Activated B cell treated with CpG ODN at 0.5 μM for 24 hours (primary cell): ENCODE results near the gene NPIPA8. TPM values are rescaled to one million over a fixed set of nuclear protein-coding genes. Genes with fewer than 3 reads are reported as not detected.
"Not testable (repeated sequence)": the region's sequence is repeated elsewhere in the genome, so short reads cannot be mapped to it uniquely, and the experiment has no call there.

Source experiments
- ATAC-seq: fragments of 200-7000 bp; cut with Tn5 transposase; one replicate; pipeline ENCODE4 v1.10.0; 2021; ENCODE audit warnings: low read depth, mild to moderate bottlenecking, moderate library complexity
- CTCF ChIA-PET: fragments of 350-600 bp; sonication (Branson Sonifier 250); formaldehyde crosslinking; loops from one replicate; lab custom pipeline; 2021; ENCODE audit warnings: antibody characterized with exemption; lab: Charles Lee
- POLR2A ChIA-PET: fragments of 350-600 bp; sonication (Branson Sonifier 250); formaldehyde crosslinking; loops from one replicate; lab custom pipeline; 2021; ENCODE audit warnings: antibody characterized with exemption; lab: Charles Lee
- DNase-seq: peaks from one replicate; pipeline ENCODE4 v3.0.0; 2022
- H3K27ac Mint-ChIP-seq: one replicate; pipeline ENCODE4 v1.8.0; 2020; ENCODE audit warnings: mixed read lengths
- H3K27me3 Mint-ChIP-seq: one replicate; pipeline ENCODE4 v1.8.0; 2021; ENCODE audit warnings: mixed read lengths
- H3K36me3 Mint-ChIP-seq: one replicate; pipeline ENCODE4 v1.8.0; 2021; ENCODE audit warnings: low read depth, mixed read lengths
- H3K4me1 Mint-ChIP-seq: one replicate; pipeline ENCODE4 v1.8.0; 2021; ENCODE audit warnings: mixed read lengths
- H3K4me3 Mint-ChIP-seq: one replicate; pipeline ENCODE4 v1.8.0; 2020; ENCODE audit warnings: mild to moderate bottlenecking, mixed read lengths
- H3K9me3 Mint-ChIP-seq: one replicate; pipeline ENCODE4 v1.8.0; 2020; ENCODE audit warnings: mixed read lengths
- intact Hi-C: fragments of 100-400 bp; cut with micrococcal nuclease; formaldehyde crosslinking; loops from one replicate; pipeline ENCODE4 v1.15.1; 2024
- total RNA-seq: library from RNA; stranded (reverse); gene quantifications from 2 replicates; pipeline ENCODE4 v1.2.3, GENCODE V29; 2022

The NPIPA8 gene
- total RNA-seq = 0.51 and 0.78 TPM in 2 replicates

DNA sequence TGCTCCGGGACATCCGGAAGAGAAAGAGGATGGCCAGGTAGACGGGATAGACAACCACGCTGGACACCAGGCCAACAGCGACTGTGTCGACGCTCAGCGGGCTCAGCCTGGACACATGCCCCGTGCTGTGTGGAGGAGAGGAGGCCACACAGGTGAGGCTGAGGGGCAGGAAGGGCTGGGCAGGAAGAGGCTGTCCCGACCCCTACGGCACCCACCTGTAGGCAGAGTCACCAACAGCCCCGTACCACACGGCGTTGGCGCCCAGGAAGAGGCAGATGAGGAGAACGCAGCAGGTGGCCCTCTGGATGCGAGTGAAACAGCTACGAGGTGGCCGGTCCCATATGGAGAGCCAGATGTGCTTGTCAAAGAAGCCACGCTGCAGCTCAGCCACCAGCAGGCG, at the start of gene NPIPA8:
TSS of gene NPIPA8 (minus strand) at position 101 of the 400 bp plus-strand sequence. CDS start 4,074 bp downstream, outside the sequence.
- DNase-seq, POLR2A ChIA-PET, ATAC-seq, H3K36me3 Mint-ChIP-seq, intact Hi-C loops, H3K9me3 Mint-ChIP-seq, CTCF ChIA-PET, H3K4me1 Mint-ChIP-seq, H3K27ac Mint-ChIP-seq, H3K27me3 Mint-ChIP-seq, H3K4me3 Mint-ChIP-seq: not testable (repeated sequence)

DNA sequence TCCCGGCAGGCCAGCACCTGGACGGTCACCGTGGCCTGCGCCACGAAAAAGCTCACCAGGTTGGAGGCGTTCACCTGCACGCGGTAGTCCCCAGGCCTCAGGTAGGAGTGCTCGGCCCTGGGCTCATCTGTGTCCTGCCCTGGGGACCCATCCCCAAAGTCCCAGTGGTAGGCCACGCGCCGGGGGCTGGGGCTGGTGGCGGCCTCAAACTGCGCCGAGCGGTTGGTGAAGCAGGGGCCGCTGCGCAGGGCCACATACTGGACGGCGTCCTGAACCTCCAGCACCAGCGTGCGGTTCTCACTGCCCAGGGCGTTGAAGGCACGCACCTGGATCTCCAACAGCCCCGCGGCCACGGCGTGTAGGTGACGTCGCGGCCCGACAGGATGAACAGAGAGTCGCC, 48.7 kb upstream of the NPIPA8 start:
- DNase-seq, H3K27ac Mint-ChIP-seq, H3K36me3 Mint-ChIP-seq, POLR2A ChIA-PET, H3K27me3 Mint-ChIP-seq, H3K4me1 Mint-ChIP-seq, CTCF ChIA-PET, H3K4me3 Mint-ChIP-seq, H3K9me3 Mint-ChIP-seq, intact Hi-C loops, ATAC-seq: not testable (repeated sequence)

DNA sequence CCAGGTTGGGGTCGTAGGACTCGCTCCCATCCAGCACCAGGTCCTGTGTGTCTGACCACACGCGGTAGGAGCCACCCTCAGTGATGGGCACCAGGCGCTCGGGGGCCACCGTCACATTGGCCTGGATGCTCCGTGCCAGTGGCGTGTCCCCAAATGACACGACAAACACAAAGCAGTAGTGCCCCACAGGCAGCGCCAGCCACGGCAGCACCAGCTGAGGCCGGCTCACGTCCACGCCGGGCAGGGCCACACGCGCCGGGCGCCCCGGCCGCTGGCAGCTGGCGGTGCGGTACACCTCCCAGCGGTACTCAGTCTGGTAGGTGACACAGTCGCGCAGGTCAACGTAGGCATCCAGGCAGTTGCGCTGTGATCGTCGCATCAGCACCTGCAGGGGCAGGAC, 48.3 kb upstream of the NPIPA8 start:
- CTCF ChIA-PET = not testable (repeated sequence)

DNA sequence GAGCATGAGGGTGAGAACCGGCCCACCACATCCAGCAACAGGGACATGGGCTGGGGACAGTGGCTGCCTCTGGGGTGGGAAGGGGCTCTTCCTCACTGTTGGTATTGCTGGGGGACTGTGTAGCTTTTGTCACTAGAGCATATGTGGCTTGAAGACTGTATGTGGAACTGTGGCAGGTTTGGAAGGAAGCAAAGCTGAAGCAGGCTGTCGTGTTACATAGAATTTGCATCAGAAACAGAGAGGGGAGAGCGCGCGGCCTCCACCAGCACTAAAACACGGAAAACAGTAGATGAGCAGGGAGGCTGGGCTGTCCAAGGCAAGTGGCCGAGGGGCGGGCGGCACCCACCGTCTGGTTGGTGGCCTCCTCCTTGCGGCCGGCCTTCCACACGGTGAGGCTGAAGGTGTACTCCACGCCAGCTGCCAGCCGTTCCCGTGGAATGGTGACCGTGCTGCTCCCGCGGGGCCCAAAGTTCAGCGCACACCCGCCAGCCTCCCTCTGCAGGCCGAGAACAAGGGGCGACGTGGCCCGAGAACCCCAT, 47.6 kb upstream of the NPIPA8 start:
- CTCF ChIA-PET, H3K36me3 Mint-ChIP-seq, H3K4me1 Mint-ChIP-seq, intact Hi-C loops, DNase-seq, H3K4me3 Mint-ChIP-seq, ATAC-seq, H3K27me3 Mint-ChIP-seq, H3K27ac Mint-ChIP-seq, H3K9me3 Mint-ChIP-seq, POLR2A ChIA-PET: not testable (repeated sequence)

More for the DNA sequence above, 48.3 kb upstream of the NPIPA8 start:
- H3K9me3 Mint-ChIP-seq, H3K27ac Mint-ChIP-seq, intact Hi-C loops, POLR2A ChIA-PET, H3K27me3 Mint-ChIP-seq, H3K4me1 Mint-ChIP-seq, DNase-seq, ATAC-seq, H3K36me3 Mint-ChIP-seq, H3K4me3 Mint-ChIP-seq: not testable (repeated sequence)

DNA sequence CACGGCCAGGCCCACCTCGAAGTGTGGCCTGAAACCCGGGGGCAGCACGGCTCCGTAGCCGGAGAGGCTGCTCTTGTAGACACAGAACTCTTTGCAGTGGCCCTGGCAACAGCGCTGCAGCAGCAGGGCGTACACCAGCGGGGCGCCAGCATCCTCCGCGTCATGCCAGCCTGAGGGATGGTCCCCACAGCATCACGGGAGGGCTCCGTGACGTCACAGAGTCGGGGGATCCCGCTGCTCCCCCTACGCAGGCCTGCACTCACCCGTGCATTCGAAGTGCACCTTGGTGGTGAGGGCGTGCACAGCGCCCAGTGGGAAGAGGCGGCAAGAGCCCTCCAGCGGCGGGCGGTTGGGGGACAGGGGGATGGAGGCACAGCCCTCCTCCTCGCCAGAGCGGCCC, 46.2 kb upstream of the NPIPA8 start:
- H3K36me3 Mint-ChIP-seq, CTCF ChIA-PET, H3K4me3 Mint-ChIP-seq, H3K9me3 Mint-ChIP-seq, intact Hi-C loops, DNase-seq, H3K4me1 Mint-ChIP-seq, H3K27me3 Mint-ChIP-seq, ATAC-seq, H3K27ac Mint-ChIP-seq, POLR2A ChIA-PET: not testable (repeated sequence)

DNA sequence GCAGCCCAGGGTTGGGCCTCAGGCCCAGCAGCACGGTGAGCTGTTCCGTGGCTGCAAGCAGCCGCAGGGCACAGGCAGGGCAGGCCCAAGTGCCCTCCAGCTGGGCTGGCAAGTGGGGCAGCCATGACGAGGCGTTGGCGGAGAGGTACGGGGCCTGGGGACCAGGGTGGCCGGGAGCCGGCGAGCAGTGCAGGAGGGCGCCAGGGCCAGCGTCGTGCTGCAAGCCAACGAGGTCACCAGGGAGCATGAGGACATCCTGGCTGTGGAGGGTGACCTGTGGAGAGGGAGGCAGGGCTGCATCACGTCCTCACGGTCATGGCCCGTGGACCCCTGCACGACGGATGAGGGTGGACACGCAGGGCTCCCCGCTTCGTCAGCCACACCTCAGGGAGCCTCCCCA, 11.2 kb upstream of the NPIPA8 start:
- H3K36me3 Mint-ChIP-seq, CTCF ChIA-PET, POLR2A ChIA-PET, ATAC-seq, H3K27me3 Mint-ChIP-seq, H3K9me3 Mint-ChIP-seq, H3K4me1 Mint-ChIP-seq, DNase-seq, H3K27ac Mint-ChIP-seq, intact Hi-C loops, H3K4me3 Mint-ChIP-seq: not testable (repeated sequence)

DNA sequence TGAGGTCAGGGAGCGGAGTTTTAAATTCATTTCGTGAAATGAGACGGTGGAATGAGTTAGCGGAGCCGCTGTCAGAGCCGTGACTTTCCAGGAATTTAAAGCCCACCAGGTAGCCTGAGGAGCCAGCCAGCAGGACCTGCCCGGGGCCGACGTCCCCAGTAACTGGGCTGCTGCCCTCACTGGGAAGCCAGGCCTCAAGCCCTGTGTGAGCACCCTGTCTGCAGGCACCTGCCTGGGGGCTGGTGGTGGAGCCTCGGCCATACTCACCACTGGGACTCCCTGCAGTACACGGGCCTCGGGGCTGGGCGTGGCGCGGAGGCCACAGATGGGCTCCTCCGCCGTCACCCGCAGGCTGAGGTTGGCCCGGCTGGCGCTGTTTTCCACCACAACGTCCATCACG, 10.5 kb upstream of the NPIPA8 start:
- ATAC-seq, H3K27me3 Mint-ChIP-seq, intact Hi-C loops, DNase-seq, H3K4me1 Mint-ChIP-seq, H3K27ac Mint-ChIP-seq, CTCF ChIA-PET, H3K36me3 Mint-ChIP-seq, POLR2A ChIA-PET, H3K9me3 Mint-ChIP-seq, H3K4me3 Mint-ChIP-seq: not testable (repeated sequence)

DNA sequence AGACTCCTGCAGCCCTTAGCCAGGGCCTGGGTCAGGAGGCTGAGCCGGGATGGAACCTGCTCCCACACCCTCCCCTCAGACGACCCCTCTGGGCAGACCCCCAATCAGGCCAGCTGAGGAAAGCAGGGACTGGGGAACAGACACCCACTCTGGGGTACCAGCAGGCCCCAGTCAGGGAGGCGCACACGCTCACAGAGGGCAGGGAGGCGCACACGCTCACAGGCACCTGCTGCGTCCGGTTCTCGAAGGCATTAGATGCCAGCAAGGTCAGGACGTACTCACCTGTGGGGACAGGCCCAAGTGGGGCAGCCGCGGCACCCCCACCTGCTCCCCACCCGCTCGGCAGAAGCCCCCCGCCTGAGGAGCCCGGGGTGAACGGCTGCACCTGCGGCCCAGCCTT, 8.1 kb upstream of the NPIPA8 start:
- H3K27ac Mint-ChIP-seq = not testable (repeated sequence)

DNA sequence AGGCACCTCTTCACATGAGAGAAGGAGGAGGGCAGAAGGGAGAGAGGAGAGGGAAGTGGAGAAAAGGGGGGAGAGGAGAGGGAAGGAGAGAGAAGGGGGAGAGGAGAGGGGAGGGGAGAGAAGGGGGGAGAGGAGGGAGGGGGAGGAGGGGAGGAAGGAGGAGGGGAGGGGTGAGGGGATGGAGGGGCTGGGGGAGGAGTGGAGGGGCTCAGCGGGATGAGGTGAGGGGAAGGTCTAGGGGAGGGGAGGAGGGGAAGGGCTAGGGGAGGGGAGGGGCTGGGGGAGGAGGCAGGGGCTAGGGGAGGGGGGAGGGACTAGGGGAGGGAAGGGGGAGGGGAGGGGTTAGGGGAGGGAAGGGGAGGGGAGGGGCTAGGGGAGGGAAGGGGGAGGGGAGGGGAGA, 5.5 kb upstream of the NPIPA8 start:
- H3K27me3 Mint-ChIP-seq, intact Hi-C loops, H3K27ac Mint-ChIP-seq, H3K36me3 Mint-ChIP-seq, ATAC-seq, H3K4me3 Mint-ChIP-seq, H3K4me1 Mint-ChIP-seq, CTCF ChIA-PET, DNase-seq, H3K9me3 Mint-ChIP-seq, POLR2A ChIA-PET: not testable (repeated sequence)

More for the DNA sequence above, 8.1 kb upstream of the NPIPA8 start:
- H3K4me3 Mint-ChIP-seq, ATAC-seq, intact Hi-C loops, CTCF ChIA-PET, POLR2A ChIA-PET, H3K9me3 Mint-ChIP-seq, H3K36me3 Mint-ChIP-seq, DNase-seq, H3K4me1 Mint-ChIP-seq, H3K27me3 Mint-ChIP-seq: not testable (repeated sequence)

DNA sequence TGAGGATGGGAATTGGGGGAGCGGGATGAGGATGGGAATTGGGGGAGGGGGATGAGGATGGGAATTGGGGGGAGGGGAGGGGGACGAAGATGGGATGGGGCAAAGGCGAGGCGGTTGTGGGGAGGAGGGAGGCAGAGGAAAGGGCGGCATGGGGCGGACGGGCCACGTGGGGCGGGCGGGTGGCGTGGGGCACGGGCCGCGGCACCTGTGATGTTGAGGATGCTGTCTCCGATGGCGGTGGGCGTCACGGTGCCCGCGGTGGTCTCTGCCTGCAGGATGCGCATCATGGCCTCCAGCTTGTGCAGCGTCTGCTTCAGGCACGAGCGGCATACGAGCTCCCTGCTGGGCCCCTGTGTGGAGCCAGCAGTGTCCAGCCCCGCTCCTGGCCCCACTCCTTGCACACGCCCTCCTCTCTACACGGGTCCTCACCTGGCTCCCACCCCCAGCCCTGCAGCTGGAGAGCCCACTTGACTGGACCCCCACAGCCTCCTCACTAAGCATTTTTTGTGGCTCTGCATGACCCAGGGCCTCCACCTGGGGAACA, 5.0 kb upstream of the NPIPA8 start:
- CTCF ChIA-PET, H3K36me3 Mint-ChIP-seq, H3K4me3 Mint-ChIP-seq, H3K4me1 Mint-ChIP-seq, POLR2A ChIA-PET, ATAC-seq, DNase-seq, H3K27ac Mint-ChIP-seq, intact Hi-C loops, H3K27me3 Mint-ChIP-seq, H3K9me3 Mint-ChIP-seq: not testable (repeated sequence)

DNA sequence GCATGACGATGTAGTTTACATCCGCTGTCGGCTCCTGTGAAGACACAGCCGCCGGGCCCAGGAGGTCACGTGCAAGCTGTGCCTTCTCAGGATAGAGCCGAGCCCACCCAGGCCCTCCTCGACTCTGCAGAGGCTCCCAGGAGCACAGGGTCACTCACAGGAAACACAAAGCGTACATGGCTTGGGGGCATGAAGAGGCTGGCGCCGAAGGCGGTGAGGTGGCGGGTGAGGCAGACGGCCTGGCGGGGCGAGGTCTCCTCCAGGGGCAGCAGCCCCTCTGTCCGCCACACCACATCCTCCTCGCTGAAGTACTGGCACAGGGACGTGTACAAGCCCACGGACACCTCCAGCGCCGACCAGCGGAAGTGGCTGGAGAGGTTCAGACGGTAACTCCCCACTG, 2.7 kb upstream of the NPIPA8 start:
- ATAC-seq, H3K4me3 Mint-ChIP-seq, DNase-seq, H3K36me3 Mint-ChIP-seq, POLR2A ChIA-PET, H3K27me3 Mint-ChIP-seq, H3K27ac Mint-ChIP-seq, H3K9me3 Mint-ChIP-seq, H3K4me1 Mint-ChIP-seq, CTCF ChIA-PET, intact Hi-C loops: not testable (repeated sequence)

DNA sequence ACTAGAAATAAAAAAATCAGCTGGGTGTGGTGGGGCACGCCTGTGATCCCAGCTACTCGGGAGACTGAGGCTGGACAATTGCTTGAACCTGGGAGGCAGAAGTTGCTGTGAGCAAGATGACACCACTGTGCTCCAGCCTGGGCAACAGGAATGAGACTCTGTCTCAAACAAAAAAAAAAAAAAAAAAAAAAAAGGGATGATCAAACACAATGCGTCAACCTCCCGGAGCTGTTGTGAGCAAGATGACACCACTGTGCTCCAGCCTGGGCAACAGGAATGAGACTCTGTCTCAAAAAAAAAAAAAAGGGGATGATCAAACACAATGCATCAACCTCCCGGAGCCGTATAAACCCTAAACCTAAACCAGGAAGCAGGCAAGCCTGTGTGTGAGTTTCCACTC, 24.7 kb downstream of the NPIPA8 start:
- H3K9me3 Mint-ChIP-seq, POLR2A ChIA-PET, H3K27ac Mint-ChIP-seq, ATAC-seq, H3K4me3 Mint-ChIP-seq, DNase-seq, H3K27me3 Mint-ChIP-seq, CTCF ChIA-PET, H3K4me1 Mint-ChIP-seq, intact Hi-C loops, H3K36me3 Mint-ChIP-seq: not testable (repeated sequence)
